GM12801 (cell line): ENCODE results near the gene MAP1A.

Source experiments
- CTCF ChIP-seq: IDR thresholded peaks from one replicate; pipeline ENCODE4 v1.5.1; 2011; ENCODE audit warnings: control low read depth; ENCODE audit not compliant: insufficient read length; ENCODE audit errors: extremely low read depth

MAP1A gene

GRCh38 chr15:43541785-43542184 lies 24.4 kb downstream of the MAP1A start:
- TF ChIP-seq CTCF, result no peak

DNA sequence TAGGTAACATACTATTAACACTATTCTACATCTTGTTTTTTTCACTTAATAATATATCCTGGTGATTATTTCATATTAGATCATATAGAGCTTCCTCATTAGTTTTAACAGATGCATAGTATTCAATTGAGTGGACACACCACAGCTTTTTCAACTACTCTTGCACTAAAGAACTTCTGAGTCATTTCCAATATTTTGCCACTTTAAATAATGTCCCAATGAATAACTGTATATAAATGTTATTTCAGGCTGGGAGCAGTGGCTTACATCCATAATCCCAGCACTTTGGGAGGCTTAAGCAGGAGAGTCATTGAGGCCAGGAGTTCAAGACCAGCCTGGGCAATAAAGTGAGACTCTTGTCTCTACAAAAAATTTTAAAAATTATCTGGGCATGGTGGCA lies 26.9 kb downstream of the MAP1A start:
- no peak for TF ChIP-seq CTCF

DNA sequence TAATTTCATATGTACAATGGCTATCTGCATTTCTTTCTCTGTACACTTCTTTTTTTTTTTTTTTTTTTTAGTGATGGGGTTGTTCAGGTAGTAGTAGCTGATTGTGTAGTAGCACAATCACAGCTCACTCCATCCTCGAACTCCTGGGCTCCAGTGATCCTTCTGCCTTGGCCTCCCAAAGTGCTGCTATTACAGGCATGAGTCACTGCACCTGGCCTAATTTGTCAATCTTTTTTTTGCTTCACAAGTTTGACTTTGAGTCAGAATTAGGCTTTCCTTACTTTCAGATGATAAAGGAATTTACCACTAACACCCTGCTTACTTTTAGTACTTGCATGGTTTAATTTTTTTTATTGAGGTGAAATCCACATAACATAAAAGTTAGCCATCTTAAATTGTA lies 28.0 kb downstream of the MAP1A start:
- TF ChIP-seq CTCF, result no peak

- TF ChIP-seq CTCF, result no peak
These were observed 30.1 kb downstream of the MAP1A start for GRCh38 chr15:43547539-43547938.

DNA sequence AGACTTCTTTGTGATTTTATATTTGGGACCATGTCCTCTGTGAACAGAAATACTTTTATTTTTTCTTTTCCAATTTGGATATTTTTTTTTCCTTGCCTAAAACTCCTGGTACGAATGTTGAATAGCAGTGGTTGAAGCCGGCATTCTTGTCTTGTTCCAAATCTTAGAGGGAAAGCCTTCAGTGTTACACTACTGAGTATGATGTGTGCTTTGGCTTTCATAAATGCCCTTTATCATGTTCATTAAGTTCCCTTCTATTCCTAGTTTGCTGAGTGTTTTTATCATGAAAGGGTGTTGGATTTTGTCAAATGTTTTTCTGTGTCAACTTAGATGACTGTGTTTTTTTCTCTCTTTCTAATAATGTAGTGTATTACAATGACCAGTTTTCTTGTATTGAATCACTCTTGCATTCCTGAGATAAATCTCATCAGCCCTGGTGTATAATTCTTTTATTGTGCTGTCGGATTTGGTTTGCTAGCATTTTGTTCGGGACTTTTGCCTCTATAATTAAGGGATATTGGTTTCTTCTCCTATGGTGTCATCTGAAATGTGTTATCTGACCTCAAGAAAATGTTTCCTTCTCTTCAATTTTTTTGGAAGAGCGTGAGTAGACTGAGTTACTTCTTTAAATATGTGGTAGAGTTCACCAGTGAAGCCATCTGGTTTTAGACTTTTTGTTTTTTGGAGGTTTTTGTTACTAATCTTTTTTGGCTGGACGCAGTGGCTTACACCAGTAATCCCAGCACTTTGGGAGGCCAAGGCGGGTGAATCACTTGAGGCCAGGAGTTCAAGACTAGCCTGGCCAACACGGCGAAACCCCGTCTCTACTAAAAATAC lies 33.3 kb downstream of the MAP1A start:
- TF ChIP-seq CTCF, result no peak

GRCh38 chr15:43552256-43552655 lies 34.8 kb downstream of the MAP1A start:
- TF ChIP-seq CTCF, result no peak

DNA sequence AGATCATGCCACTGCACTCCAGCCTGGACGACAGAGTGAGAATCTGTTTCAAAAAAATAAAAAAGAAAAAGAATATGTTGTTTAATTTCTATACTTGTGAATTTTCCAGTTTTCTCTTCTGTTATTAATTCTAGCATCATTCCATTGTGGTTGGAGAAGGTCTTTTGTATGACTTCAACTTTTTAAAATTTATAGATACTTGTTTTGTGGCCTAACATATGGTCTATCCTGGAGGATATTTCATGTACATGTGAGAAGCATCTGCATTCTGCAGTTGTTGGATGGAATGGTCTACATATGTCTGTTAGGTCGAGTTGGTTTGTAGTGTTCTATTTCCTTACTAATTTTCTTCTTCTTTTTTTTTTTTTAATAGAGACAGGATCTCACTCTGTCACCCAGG lies 35.6 kb downstream of the MAP1A start:
- no peak for TF ChIP-seq CTCF
